Measurements from ENCODE around the gene GPATCH3. TPM values are rescaled to one million over a fixed set of nuclear protein-coding genes. Genes with fewer than 3 reads are reported as not detected.
"Not testable (repeated sequence)": the region's sequence is repeated elsewhere in the genome, so short reads cannot be mapped to it uniquely, and the experiment has no call there.

The GPATCH3 gene
- total RNA-seq, 1 donor from 2014 or later, result 12.7 TPM

GRCh38 chr1:26857473-26858060, 42.7 kb downstream of the GPATCH3 start:
- DNase-seq (ENCODE audit: low spot score), result no peak
- Mint-ChIP-seq H3K4me1 (ENCODE audit: low read depth) (peaks cover 6% of the 10 kb centered on the region), H3K4me3 (ENCODE audit: low read depth) (no peak overlapping the region), H3K27ac (no peak overlapping the region), H3K36me3 (ENCODE audit: low read depth) (peaks cover 39% of the 10 kb centered on the region), H3K27me3 (ENCODE audit: low read depth) (no peaks in the 10 kb centered on the region), H3K9me3 (no peaks in the 10 kb centered on the region)
- intact Hi-C loops (cut with micrococcal nuclease), result no loop called here

- peaks cover 46% of the 10 kb centered on the region for H3K36me3 Mint-ChIP-seq (ENCODE audit: low read depth)
- no peak for DNase-seq (ENCODE audit: low spot score)
- H3K27me3 Mint-ChIP-seq (ENCODE audit: low read depth), result no peaks in the 10 kb centered on the region
- H3K4me1 Mint-ChIP-seq (ENCODE audit: low read depth), result no peaks in the 10 kb centered on the region
- H3K4me3 Mint-ChIP-seq (ENCODE audit: low read depth), result no peak overlapping the region
- H3K9me3 Mint-ChIP-seq, result no peaks in the 10 kb centered on the region
- no peak overlapping the region for H3K27ac Mint-ChIP-seq
- intact Hi-C loops (cut with micrococcal nuclease), result no loop called here
Observed at GRCh38 chr1:26856604-26857469, 43.4 kb downstream of the GPATCH3 start.

GRCh38 chr1:26856181-26856580, 44.1 kb downstream of the GPATCH3 start:
- no peaks in the 10 kb centered on the region for H3K4me1 Mint-ChIP-seq (ENCODE audit: low read depth)
- no peak for DNase-seq (ENCODE audit: low spot score)
- no peaks in the 10 kb centered on the region for H3K9me3 Mint-ChIP-seq
- H3K27ac Mint-ChIP-seq, result no peak overlapping the region
- no peak overlapping the region for H3K4me3 Mint-ChIP-seq (ENCODE audit: low read depth)
- no peaks in the 10 kb centered on the region for H3K27me3 Mint-ChIP-seq (ENCODE audit: low read depth)
- H3K36me3 Mint-ChIP-seq (ENCODE audit: low read depth), result peaks cover 52% of the 10 kb centered on the region
- intact Hi-C loops (cut with micrococcal nuclease), result no loop called here

GRCh38 chr1:26855636-26856035, 44.6 kb downstream of the GPATCH3 start:
- no peak for DNase-seq (ENCODE audit: low spot score)
- peaks cover 56% of the 10 kb centered on the region for H3K36me3 Mint-ChIP-seq (ENCODE audit: low read depth)
- H3K27me3 Mint-ChIP-seq (ENCODE audit: low read depth), result no peaks in the 10 kb centered on the region
- intact Hi-C loops (cut with micrococcal nuclease), result no loop called here
- H3K27ac Mint-ChIP-seq, result no peak overlapping the region
- H3K4me3 Mint-ChIP-seq (ENCODE audit: low read depth), result no peak overlapping the region
- H3K9me3 Mint-ChIP-seq, result no peaks in the 10 kb centered on the region
- no peaks in the 10 kb centered on the region for H3K4me1 Mint-ChIP-seq (ENCODE audit: low read depth)

GRCh38 chr1:26854906-26855305, 45.4 kb downstream of the GPATCH3 start:
- Mint-ChIP-seq H3K9me3 (no peaks in the 10 kb centered on the region), H3K4me1 (ENCODE audit: low read depth) (no peaks in the 10 kb centered on the region), H3K27me3 (ENCODE audit: low read depth) (no peaks in the 10 kb centered on the region), H3K36me3 (ENCODE audit: low read depth) (peaks cover 62% of the 10 kb centered on the region), H3K4me3 (ENCODE audit: low read depth) (no peak overlapping the region), H3K27ac (no peak overlapping the region)
- no peak for DNase-seq (ENCODE audit: low spot score)
- intact Hi-C loops (cut with micrococcal nuclease), result no loop called here

- H3K4me1 Mint-ChIP-seq (ENCODE audit: low read depth), result no peaks in the 10 kb centered on the region
- DNase-seq (ENCODE audit: low spot score), result no peak
- H3K9me3 Mint-ChIP-seq, result no peaks in the 10 kb centered on the region
- no peaks in the 10 kb centered on the region for H3K27me3 Mint-ChIP-seq (ENCODE audit: low read depth)
- H3K27ac Mint-ChIP-seq, result no peak overlapping the region
- intact Hi-C loops (cut with micrococcal nuclease), result loop anchor here (1.0 kb wide), 1 partner anchor 25 kb away; no protein-coding TSS in a partner anchor
- H3K36me3 Mint-ChIP-seq (ENCODE audit: low read depth), result peaks cover 73% of the 10 kb centered on the region
- no peak overlapping the region for H3K4me3 Mint-ChIP-seq (ENCODE audit: low read depth)
Observed at GRCh38 chr1:26853600-26853999, 46.7 kb downstream of the GPATCH3 start.

- H3K4me1 Mint-ChIP-seq (ENCODE audit: low read depth), result no peaks in the 10 kb centered on the region
- H3K9me3 Mint-ChIP-seq, result no peaks in the 10 kb centered on the region
- H3K36me3 Mint-ChIP-seq (ENCODE audit: low read depth), result peaks cover 77% of the 10 kb centered on the region
- peak; percentile 53 for DNase-seq (ENCODE audit: low spot score)
- no peak overlapping the region for H3K4me3 Mint-ChIP-seq (ENCODE audit: low read depth)
- intact Hi-C loops (cut with micrococcal nuclease), result loop anchor here (1.0 kb wide), 1 partner anchor 25 kb away; no protein-coding TSS in a partner anchor
- no peak overlapping the region for H3K27ac Mint-ChIP-seq
- H3K27me3 Mint-ChIP-seq (ENCODE audit: low read depth), result no peaks in the 10 kb centered on the region
Observed at GRCh38 chr1:26853156-26853555, 47.1 kb downstream of the GPATCH3 start.

- Mint-ChIP-seq H3K9me3 (no peaks in the 10 kb centered on the region), H3K36me3 (ENCODE audit: low read depth) (peaks cover 79% of the 10 kb centered on the region), H3K27me3 (ENCODE audit: low read depth) (no peaks in the 10 kb centered on the region), H3K4me1 (ENCODE audit: low read depth) (no peaks in the 10 kb centered on the region), H3K4me3 (ENCODE audit: low read depth) (no peak overlapping the region), H3K27ac (no peak overlapping the region)
- intact Hi-C loops (cut with micrococcal nuclease), result loop anchor here (1.0 kb wide), 1 partner anchor 26 kb away; no protein-coding TSS in a partner anchor
- DNase-seq (ENCODE audit: low spot score), result no peak
Observed at GRCh38 chr1:26852701-26853100, 47.6 kb downstream of the GPATCH3 start.

GRCh38 chr1:26851106-26851684, 49.1 kb downstream of the GPATCH3 start:
- Mint-ChIP-seq H3K36me3 (ENCODE audit: low read depth) (peaks cover 81% of the 10 kb centered on the region), H3K4me1 (ENCODE audit: low read depth) (no peaks in the 10 kb centered on the region), H3K4me3 (ENCODE audit: low read depth) (no peak overlapping the region), H3K27me3 (ENCODE audit: low read depth) (no peaks in the 10 kb centered on the region), H3K9me3 (no peaks in the 10 kb centered on the region), H3K27ac (no peak overlapping the region)
- DNase-seq (ENCODE audit: low spot score), result no peak
- intact Hi-C loops (cut with micrococcal nuclease), result no loop called here

GRCh38 chr1:26848941-26849774, 51.1 kb downstream of the GPATCH3 start:
- Mint-ChIP-seq H3K9me3 (no peaks in the 10 kb centered on the region), H3K4me1 (ENCODE audit: low read depth) (peaks cover 2% of the 10 kb centered on the region), H3K4me3 (ENCODE audit: low read depth) (no peak overlapping the region), H3K27me3 (ENCODE audit: low read depth) (no peaks in the 10 kb centered on the region), H3K27ac (no peak overlapping the region), H3K36me3 (ENCODE audit: low read depth) (peaks cover 77% of the 10 kb centered on the region)
- no peak for DNase-seq (ENCODE audit: low spot score)
- intact Hi-C loops (cut with micrococcal nuclease), result no loop called here

- intact Hi-C loops (cut with micrococcal nuclease), result no loop called here
- Mint-ChIP-seq H3K27me3 (ENCODE audit: low read depth) (no peaks in the 10 kb centered on the region), H3K9me3 (no peaks in the 10 kb centered on the region), H3K27ac (peak overlapping the region; percentile 33), H3K4me1 (ENCODE audit: low read depth) (peaks cover 2% of the 10 kb centered on the region), H3K4me3 (ENCODE audit: low read depth) (no peak overlapping the region), H3K36me3 (ENCODE audit: low read depth) (peaks cover 74% of the 10 kb centered on the region)
- DNase-seq (ENCODE audit: low spot score), result no peak
Observed at GRCh38 chr1:26848499-26848898, 51.8 kb downstream of the GPATCH3 start.

- H3K9me3 Mint-ChIP-seq; DNase-seq (ENCODE audit: low spot score); H3K4me1 Mint-ChIP-seq (ENCODE audit: low read depth); H3K4me3 Mint-ChIP-seq (ENCODE audit: low read depth); H3K27me3 Mint-ChIP-seq (ENCODE audit: low read depth); H3K27ac Mint-ChIP-seq; intact Hi-C loops (cut with micrococcal nuclease): not testable (repeated sequence)
- H3K36me3 Mint-ChIP-seq (ENCODE audit: low read depth), result peaks cover 72% of the 10 kb centered on the region
Observed at GRCh38 chr1:26847826-26848225, 52.4 kb downstream of the GPATCH3 start.

Measured in activated T-helper 2 cell treated with anti-CD3 and anti-CD28 coated beads, Interferon-gamma antibody, Interleukin-2, Interleukin-4, amounts not matched to agents 10 μg/mL and 5 μg/mL and 100 μg/mL, durations not matched to agents 14 hours and 24 hours and 36 hours (primary cell).